GM18526 (cell line): ENCODE data around the gene SLFN13.

Experiments
- POLR2A ChIP-seq: IDR thresholded peaks from 3 replicates; pipeline ENCODE4 v1.6.1; 2011; ENCODE audit not compliant: insufficient read length; ENCODE audit errors: extremely low read depth

The SLFN13 gene, protein sequence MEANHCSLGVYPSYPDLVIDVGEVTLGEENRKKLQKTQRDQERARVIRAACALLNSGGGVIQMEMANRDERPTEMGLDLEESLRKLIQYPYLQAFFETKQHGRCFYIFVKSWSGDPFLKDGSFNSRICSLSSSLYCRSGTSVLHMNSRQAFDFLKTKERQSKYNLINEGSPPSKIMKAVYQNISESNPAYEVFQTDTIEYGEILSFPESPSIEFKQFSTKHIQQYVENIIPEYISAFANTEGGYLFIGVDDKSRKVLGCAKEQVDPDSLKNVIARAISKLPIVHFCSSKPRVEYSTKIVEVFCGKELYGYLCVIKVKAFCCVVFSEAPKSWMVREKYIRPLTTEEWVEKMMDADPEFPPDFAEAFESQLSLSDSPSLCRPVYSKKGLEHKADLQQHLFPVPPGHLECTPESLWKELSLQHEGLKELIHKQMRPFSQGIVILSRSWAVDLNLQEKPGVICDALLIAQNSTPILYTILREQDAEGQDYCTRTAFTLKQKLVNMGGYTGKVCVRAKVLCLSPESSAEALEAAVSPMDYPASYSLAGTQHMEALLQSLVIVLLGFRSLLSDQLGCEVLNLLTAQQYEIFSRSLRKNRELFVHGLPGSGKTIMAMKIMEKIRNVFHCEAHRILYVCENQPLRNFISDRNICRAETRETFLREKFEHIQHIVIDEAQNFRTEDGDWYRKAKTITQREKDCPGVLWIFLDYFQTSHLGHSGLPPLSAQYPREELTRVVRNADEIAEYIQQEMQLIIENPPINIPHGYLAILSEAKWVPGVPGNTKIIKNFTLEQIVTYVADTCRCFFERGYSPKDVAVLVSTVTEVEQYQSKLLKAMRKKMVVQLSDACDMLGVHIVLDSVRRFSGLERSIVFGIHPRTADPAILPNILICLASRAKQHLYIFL

DNA sequence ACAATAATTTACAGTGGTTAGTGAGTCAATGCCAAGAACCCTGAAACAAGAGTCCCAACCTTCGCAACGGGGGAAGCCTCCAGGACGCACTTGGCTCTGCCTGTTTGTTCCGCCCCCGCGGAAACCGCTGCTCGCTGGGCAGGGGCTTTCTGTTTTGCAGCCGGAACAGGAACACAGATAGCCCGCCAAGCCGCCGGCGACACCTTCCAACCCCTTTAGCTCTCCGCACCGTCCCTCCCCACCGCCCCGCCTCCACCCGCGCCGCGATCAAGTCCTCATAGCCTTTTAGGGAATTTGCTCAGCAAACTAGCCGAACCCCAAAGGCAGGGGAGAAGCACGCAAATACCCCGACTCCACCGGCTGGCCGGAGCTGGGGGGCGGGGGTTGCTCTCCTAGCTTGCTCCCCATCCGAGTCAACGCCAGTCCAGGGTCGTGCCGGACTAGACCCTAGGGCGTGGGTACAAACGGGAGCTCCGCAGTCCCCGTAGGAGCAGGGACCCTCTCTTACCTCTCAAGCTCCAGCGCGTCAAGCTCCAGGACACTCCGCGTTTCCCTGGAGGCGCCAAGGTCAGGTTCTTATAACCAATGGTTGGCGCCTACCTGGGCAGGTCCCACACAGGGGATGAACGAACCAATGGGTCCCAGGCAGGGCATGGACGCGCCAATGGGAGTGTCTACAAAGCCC, at the start of gene SLFN13:
SLFN13 (minus strand) TSS at position 553 of the 685 bp plus-strand sequence. CDS start 3,086 bp downstream, outside the sequence.
- TF ChIP-seq POLR2A, result peak; percentile 62

DNA sequence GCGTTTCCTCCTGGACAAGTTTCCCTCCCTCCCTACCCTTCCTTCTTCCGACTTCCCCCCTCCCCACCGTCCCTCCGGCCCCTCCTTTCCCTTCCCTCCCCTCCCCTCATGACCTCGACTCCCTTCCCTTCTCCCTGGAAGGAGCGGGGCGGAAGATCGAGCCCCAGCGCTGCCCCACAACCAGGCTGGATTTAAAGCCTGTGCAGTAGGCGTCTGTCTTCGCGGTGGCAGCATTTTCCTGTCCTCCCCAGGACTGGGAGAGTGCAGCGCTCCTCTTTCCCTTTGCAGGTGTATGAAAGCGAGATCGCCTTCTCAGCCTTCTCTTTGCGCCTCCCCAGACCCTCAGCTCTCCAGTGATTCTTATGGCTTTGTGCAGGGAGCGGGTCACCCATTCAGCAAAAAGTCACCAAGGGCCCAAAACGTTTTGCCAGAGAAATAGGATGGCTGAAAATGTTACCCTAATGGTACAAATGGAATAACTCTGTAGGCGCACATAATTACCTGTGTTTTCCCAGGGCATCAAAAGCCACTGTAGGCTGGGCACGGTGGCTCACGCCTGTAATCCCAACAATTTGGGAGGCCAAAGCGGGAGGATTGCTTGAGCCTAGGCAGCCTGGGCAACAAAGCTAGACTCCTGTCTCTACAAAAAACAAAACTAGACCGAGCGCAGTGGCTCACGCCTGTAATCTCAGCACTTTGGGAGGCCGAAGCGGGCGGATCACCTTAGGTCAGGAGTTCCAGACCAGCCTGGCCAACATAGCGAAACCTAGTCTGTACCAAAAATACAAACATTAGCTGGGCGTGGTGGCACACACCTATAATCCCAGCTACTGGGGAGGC, 48.1 kb upstream of the SLFN13 start:
- TF ChIP-seq POLR2A, result no peak

- TF ChIP-seq POLR2A, result no peak
These were observed 44.5 kb upstream of the SLFN13 start for GRCh38 chr17:35493040-35493439.

DNA sequence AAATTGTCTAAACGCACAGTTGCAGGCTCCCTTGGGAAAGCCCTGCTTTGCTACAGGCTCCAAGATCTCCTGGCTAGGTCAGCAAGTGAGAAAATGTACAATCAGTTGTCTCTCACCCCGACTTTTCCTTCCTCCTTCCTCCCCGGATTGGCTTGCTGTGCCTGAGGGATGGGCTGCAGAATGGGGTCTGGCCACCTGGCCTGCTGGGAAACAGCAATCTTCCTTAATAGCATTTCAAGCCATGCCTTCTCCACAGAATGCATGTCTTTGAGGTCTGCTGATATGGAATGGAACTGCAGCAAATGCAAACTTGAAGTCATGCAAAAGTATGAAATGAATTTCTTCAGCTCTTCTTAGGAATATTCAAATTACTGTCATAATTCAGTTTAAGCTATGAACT, 42.9 kb upstream of the SLFN13 start:
- TF ChIP-seq POLR2A, result no peak

DNA sequence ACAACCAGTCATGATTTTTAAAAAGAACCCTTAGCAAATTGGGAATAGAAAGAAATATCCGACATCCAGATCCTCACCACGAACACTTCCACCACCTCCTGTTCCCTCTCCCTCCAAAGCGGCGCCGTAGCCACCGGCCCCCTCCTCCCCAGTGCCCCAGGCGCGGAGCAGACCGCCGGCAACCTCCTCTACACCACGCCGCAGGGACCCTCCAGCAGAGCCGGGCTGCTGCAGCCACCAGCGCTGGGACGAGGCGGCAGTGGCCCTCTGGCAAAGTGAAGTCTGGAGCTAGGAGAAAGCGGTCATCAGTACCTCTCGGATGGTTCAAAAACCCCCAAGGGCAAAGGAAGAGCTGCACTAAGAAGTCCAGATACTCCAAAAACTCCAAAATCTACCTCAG, 41.4 kb upstream of the SLFN13 start:
- no peak for TF ChIP-seq POLR2A

- TF ChIP-seq POLR2A, result no peak
These were observed 40.4 kb upstream of the SLFN13 start for GRCh38 chr17:35488991-35489390.

GRCh38 chr17:35486920-35487732, 38.6 kb upstream of the SLFN13 start:
- TF ChIP-seq POLR2A, result peak; percentile 26

DNA sequence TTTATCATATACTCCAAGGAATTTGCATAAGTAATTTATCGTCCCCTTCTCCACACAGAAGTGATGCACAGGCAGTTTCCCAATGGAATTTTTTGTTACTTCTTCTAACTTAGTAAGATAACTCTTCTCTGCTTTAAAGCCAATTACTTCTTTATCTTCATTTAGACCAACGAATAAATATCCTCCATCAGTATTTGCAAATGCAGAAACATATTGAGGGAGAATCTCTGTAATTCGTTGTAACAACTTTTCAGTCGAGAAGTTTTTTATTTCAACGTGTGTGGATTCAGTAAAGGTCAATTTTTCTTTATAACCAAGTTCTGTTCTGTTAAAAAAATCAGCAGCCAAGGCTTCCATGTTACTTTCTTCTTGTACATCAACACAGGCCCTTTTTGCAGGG, 30.7 kb upstream of the SLFN13 start:
- no peak for TF ChIP-seq POLR2A

DNA sequence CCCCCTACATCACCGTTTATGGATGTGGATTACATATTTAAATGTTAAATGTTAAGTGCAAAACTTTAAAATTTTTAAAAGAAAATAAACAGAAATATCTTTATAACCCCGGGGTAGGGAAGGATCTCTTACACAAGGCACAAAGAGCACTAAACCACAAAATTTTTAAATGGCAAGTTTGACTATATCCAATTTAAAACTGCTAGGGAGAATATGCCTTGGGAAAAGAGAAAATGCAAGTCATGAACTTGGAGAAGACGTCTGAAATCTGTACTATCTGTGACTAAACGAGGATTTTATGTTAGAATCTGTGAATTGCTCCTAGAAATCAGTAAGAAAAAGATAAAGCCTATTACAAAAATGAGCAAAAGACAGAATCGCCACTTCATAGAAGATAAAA, 28.7 kb upstream of the SLFN13 start:
- TF ChIP-seq POLR2A, result no peak

- no peak for TF ChIP-seq POLR2A
These were observed 27.8 kb upstream of the SLFN13 start for GRCh38 chr17:35476283-35476820.

DNA sequence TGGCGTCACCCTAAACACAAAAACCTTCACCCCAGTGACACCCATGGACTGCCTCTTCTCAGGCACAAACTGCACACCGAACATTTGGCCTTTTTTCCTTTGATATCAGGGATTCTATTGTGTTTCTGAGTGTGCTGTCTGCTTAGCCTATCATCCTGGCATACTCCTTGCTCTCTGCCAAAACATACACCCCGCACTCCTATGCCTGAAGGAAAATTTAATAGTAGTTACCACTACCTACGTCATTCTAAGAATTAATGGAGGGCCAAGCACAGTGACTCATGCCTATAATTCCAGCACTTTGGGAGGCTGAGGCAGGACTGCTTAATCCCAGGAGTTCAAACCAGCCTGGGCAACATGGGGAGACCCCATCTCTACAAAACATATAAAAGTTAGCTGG, 19.9 kb upstream of the SLFN13 start:
- TF ChIP-seq POLR2A, result no peak

GRCh38 chr17:35467824-35468223, 19.3 kb upstream of the SLFN13 start:
- no peak for TF ChIP-seq POLR2A

DNA sequence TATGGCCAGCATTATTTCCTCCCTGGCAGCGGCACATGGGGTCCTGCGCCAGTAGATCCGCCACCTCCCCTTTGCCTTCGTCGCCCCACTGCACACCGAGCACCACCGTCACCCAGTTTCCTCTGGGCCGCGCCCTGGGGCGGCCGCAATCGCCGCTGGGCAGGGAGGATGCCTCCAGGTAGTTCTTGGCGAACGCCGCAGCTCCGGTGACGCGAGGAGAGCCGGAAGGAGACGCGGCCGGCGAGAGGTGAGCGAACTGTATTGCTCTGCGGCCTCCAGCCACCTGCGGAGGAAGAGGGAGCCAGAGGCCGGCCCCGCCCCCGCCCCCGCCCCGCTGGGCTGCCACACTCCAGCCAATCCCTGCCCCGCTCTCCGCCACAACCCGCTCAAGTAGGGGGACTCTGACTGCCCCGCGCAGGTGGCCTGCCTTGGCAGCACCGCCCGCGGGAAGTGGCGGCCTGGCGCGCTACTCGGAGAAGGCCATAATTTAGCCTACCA, 11.8 kb upstream of the SLFN13 start:
- peak; percentile 40 for TF ChIP-seq POLR2A

GRCh38 chr17:35453171-35453570, 4.6 kb upstream of the SLFN13 start:
- no peak for TF ChIP-seq POLR2A
